GM12874 (cell line): ENCODE data around the gene SF1.

Source experiments
- TF ChIP-seq, protein P1 (sequence below): IDR thresholded peaks from 2 replicates; pipeline ENCODE4 v1.5.1; 2011; ENCODE audit warnings: low read depth, mild to moderate bottlenecking, control low read depth, low read length, moderate library complexity; ENCODE audit not compliant: insufficient read depth

The SF1 gene

DNA sequence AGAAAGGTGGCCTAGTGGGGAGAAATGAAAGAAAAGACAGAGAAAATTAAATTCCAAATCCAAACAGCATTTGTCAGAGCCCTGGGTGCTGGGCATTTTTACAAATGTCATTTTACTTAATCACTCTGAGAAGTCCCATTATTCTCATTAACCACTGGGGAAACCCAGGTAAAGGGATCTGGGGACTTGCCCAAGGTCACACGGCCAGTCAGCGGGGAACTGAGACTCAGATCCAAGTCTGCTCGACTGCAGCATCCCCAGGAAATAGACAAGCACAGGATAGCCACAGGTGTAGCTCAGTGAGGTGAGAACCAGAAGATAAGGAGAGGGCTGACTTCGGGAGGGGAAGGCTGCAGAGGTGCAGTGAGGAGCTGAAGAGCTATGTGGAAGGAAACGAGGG lies 63.2 kb downstream of the SF1 start:
- TF ChIP-seq, protein P1, sequence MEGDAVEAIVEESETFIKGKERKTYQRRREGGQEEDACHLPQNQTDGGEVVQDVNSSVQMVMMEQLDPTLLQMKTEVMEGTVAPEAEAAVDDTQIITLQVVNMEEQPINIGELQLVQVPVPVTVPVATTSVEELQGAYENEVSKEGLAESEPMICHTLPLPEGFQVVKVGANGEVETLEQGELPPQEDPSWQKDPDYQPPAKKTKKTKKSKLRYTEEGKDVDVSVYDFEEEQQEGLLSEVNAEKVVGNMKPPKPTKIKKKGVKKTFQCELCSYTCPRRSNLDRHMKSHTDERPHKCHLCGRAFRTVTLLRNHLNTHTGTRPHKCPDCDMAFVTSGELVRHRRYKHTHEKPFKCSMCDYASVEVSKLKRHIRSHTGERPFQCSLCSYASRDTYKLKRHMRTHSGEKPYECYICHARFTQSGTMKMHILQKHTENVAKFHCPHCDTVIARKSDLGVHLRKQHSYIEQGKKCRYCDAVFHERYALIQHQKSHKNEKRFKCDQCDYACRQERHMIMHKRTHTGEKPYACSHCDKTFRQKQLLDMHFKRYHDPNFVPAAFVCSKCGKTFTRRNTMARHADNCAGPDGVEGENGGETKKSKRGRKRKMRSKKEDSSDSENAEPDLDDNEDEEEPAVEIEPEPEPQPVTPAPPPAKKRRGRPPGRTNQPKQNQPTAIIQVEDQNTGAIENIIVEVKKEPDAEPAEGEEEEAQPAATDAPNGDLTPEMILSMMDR, result no peak

DNA sequence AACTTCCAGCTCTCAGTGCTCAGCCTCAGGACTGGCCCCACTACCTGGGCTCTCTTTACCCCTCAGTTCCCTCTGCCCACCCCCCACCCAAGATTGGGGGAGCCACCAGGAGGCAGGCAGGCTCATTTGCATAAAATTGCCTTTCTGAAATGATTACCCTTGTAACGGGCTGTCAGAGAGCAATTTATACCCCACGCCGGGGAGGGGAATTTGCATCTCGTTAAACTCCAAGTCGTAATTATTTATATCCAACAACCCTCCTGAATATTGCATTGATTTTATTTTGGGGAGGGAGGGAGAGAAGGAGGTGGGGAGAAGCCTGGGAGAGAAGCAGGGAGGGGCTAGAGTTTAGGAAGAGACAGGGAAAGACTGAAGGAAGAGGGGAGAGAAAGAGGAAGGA lies 63.7 kb downstream of the SF1 start:
- TF ChIP-seq, protein P1, result no peak
